Measurements from ENCODE around the gene GSTK1.

GSTK1 gene

DNA sequence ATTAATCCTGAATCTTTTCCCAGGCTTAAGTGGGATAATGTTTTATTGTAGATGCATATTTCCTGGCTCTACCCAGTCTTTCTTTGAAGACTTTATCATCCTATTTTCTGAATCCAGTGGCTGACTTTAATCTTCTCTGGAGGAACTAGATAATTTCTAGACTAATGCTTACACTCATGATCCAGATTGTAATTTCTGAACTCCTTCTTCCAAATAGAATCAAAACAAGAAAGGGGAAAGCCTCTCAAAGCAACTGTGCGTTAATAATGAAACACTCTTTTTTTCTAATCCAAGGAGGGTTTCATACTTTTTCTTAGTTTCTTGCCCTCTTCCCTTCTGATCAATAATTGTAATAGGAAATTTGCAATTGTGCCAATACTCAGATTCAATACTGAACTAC lies 8.0 kb downstream of the GSTK1 start:
- Histone ChIP-seq H3K36me3 (ENCODE audit: control insufficient read depth, insufficient read depth, low read length) (peaks cover 31% of the 10 kb centered on the region), H3K9me3 (ENCODE audit: control insufficient read depth, low read length) (no peaks in the 10 kb centered on the region), H3K27ac (ENCODE audit: low read depth, low read length, severe bottlenecking) (no peak overlapping the region), H3K4me3 (ENCODE audit: extremely low read depth, insufficient read depth, low read length, poor library complexity, severe bottlenecking) (no peak overlapping the region), H3K4me1 (ENCODE audit: control insufficient read depth, insufficient read depth, low read length, poor library complexity, severe bottlenecking) (no peaks in the 10 kb centered on the region)
- WGBS, 2 experiments (ENCODE audit: insufficient coverage in 2 of 2): 100% methylated on average over 1 of the region's 1 CpG

- H3K4me1 ChIP-seq (ENCODE audit: control insufficient read depth, insufficient read depth, low read length, poor library complexity, severe bottlenecking): no peaks in the 10 kb centered on the region
- no peaks in the 10 kb centered on the region for H3K9me3 ChIP-seq (ENCODE audit: control insufficient read depth, low read length)
- no peak overlapping the region for H3K4me3 ChIP-seq (ENCODE audit: extremely low read depth, insufficient read depth, low read length, poor library complexity, severe bottlenecking)
- no peak overlapping the region for H3K27ac ChIP-seq (ENCODE audit: low read depth, low read length, severe bottlenecking)
- H3K36me3 ChIP-seq (ENCODE audit: control insufficient read depth, insufficient read depth, low read length): peaks cover 20% of the 10 kb centered on the region
- WGBS, 2 experiments (ENCODE audit: insufficient coverage in 2 of 2): no CpG with 5 or more reads among the region's 2 CpGs
Measured at GRCh38 chr7:143272871-143273270, 9.6 kb downstream of the GSTK1 start.

- WGBS, 2 experiments (ENCODE audit: insufficient coverage in 2 of 2): 69 to 82% methylated on average over 4 to 5 of the region's 8 CpGs
- no peak overlapping the region for H3K4me3 ChIP-seq (ENCODE audit: extremely low read depth, insufficient read depth, low read length, poor library complexity, severe bottlenecking)
- H3K4me1 ChIP-seq (ENCODE audit: control insufficient read depth, insufficient read depth, low read length, poor library complexity, severe bottlenecking): peaks cover 10% of the 10 kb centered on the region
- H3K27ac ChIP-seq (ENCODE audit: low read depth, low read length, severe bottlenecking): peak overlapping the region; percentile 87
- no peaks in the 10 kb centered on the region for H3K9me3 ChIP-seq (ENCODE audit: control insufficient read depth, low read length)
- H3K36me3 ChIP-seq (ENCODE audit: control insufficient read depth, insufficient read depth, low read length): no peaks in the 10 kb centered on the region
Measured at GRCh38 chr7:143279186-143280098, 16.2 kb downstream of the GSTK1 start.

GRCh38 chr7:143280160-143280559 lies 16.9 kb downstream of the GSTK1 start:
- Histone ChIP-seq H3K27ac (ENCODE audit: low read depth, low read length, severe bottlenecking) (peak overlapping the region; percentile 87), H3K36me3 (ENCODE audit: control insufficient read depth, insufficient read depth, low read length) (no peaks in the 10 kb centered on the region), H3K9me3 (ENCODE audit: control insufficient read depth, low read length) (no peaks in the 10 kb centered on the region), H3K4me1 (ENCODE audit: control insufficient read depth, insufficient read depth, low read length, poor library complexity, severe bottlenecking) (peaks cover 11% of the 10 kb centered on the region), H3K4me3 (ENCODE audit: extremely low read depth, insufficient read depth, low read length, poor library complexity, severe bottlenecking) (no peak overlapping the region)
- WGBS, 2 experiments (ENCODE audit: insufficient coverage in 2 of 2): no CpG with 5 or more reads among the region's 1 CpG

DNA sequence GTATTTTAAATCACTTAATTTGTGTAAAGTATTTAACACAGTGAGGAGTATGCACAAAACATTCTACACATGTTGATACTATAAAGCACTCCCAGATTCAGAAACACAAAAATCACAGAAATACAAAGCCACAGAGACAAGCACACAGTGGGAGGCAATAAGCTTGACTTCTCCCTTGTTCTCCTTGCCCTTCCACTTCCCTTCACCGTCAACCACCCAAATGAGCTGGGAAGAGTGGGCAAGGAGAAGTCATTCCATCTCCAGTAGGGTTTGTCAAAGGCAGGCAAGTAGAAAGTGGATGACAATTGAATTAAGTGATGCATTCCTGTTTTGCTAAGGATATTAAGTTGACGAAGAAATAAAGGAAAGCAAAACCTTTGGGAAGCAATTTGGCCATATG lies 17.3 kb downstream of the GSTK1 start:
- Histone ChIP-seq H3K4me3 (ENCODE audit: extremely low read depth, insufficient read depth, low read length, poor library complexity, severe bottlenecking) (no peak overlapping the region), H3K9me3 (ENCODE audit: control insufficient read depth, low read length) (no peaks in the 10 kb centered on the region), H3K27ac (ENCODE audit: low read depth, low read length, severe bottlenecking) (no peak overlapping the region), H3K36me3 (ENCODE audit: control insufficient read depth, insufficient read depth, low read length) (no peaks in the 10 kb centered on the region), H3K4me1 (ENCODE audit: control insufficient read depth, insufficient read depth, low read length, poor library complexity, severe bottlenecking) (peaks cover 14% of the 10 kb centered on the region)
- WGBS, 2 experiments (ENCODE audit: insufficient coverage in 2 of 2): 86 to 100% methylated on average over 1 of the region's 2 CpGs

GRCh38 chr7:143281529-143281928 lies 18.3 kb downstream of the GSTK1 start:
- peaks cover 2% of the 10 kb centered on the region for H3K9me3 ChIP-seq (ENCODE audit: control insufficient read depth, low read length)
- H3K27ac ChIP-seq (ENCODE audit: low read depth, low read length, severe bottlenecking): no peak overlapping the region
- WGBS, 2 experiments (ENCODE audit: insufficient coverage in 2 of 2): 88 to 97% methylated on average over 2 of the region's 2 CpGs
- H3K4me3 ChIP-seq (ENCODE audit: extremely low read depth, insufficient read depth, low read length, poor library complexity, severe bottlenecking): no peak overlapping the region
- H3K4me1 ChIP-seq (ENCODE audit: control insufficient read depth, insufficient read depth, low read length, poor library complexity, severe bottlenecking): peaks cover 14% of the 10 kb centered on the region
- H3K36me3 ChIP-seq (ENCODE audit: control insufficient read depth, insufficient read depth, low read length): no peaks in the 10 kb centered on the region

GRCh38 chr7:143282124-143282523 lies 18.9 kb downstream of the GSTK1 start:
- peaks cover 14% of the 10 kb centered on the region for H3K4me1 ChIP-seq (ENCODE audit: control insufficient read depth, insufficient read depth, low read length, poor library complexity, severe bottlenecking)
- H3K27ac ChIP-seq (ENCODE audit: low read depth, low read length, severe bottlenecking): no peak overlapping the region
- peaks cover 6% of the 10 kb centered on the region for H3K9me3 ChIP-seq (ENCODE audit: control insufficient read depth, low read length)
- no peak overlapping the region for H3K4me3 ChIP-seq (ENCODE audit: extremely low read depth, insufficient read depth, low read length, poor library complexity, severe bottlenecking)
- H3K36me3 ChIP-seq (ENCODE audit: control insufficient read depth, insufficient read depth, low read length): no peaks in the 10 kb centered on the region
- WGBS, 2 experiments (ENCODE audit: insufficient coverage in 2 of 2): 93 to 100% methylated on average over 4 to 7 of the region's 8 CpGs

- peaks cover 14% of the 10 kb centered on the region for H3K4me1 ChIP-seq (ENCODE audit: control insufficient read depth, insufficient read depth, low read length, poor library complexity, severe bottlenecking)
- no peak overlapping the region for H3K27ac ChIP-seq (ENCODE audit: low read depth, low read length, severe bottlenecking)
- H3K36me3 ChIP-seq (ENCODE audit: control insufficient read depth, insufficient read depth, low read length): no peaks in the 10 kb centered on the region
- H3K9me3 ChIP-seq (ENCODE audit: control insufficient read depth, low read length): peaks cover 12% of the 10 kb centered on the region
- WGBS, 2 experiments (ENCODE audit: insufficient coverage in 2 of 2): 75 to 100% methylated on average over 1 to 4 of the region's 4 CpGs
- no peak overlapping the region for H3K4me3 ChIP-seq (ENCODE audit: extremely low read depth, insufficient read depth, low read length, poor library complexity, severe bottlenecking)
Measured at GRCh38 chr7:143283381-143283780, 20.1 kb downstream of the GSTK1 start.

DNA sequence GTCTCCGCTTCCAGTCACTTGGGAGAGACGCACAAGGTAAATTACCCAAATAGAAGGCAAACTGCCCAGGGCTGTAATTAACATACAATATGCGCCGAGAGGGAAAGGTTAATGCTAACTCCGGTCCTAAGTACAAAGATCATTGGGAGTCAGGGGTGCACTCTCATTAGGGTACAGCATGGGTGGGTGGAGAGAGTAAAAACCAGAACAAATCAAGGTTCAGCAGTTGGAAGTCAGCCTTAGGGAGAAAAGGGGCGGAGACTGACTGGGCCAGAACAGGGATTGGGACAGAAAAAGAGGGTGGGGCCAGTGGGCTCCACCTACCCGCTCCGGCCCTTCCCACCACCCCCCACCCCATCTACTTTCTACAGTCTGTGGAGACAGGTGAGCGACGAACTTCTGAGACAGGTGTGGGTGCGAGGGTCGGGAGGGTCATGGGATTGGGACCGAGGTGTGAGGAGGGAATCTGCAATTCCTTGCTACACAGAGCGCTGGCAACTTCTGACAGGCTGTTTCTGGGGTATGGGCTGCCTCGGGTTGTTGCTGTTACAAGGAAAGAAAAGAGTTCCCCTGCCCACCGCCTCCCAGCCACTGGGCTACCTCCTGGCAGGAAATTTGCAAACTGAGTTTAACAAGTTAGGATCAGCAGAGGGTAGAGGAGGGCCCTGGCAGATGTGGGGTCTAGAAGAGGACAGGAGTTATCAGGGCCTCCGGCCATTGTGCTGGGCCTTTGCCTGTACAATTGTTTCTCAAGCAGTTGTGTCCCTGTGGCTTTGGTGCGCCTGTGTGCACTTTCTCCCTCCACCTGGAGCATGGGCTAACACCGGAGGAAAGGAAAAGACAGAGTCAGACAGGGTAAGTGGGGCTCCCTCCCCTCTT lies 21.6 kb downstream of the GSTK1 start, which contains the start of gene TMEM139:
Gene TMEM139 (plus strand): TSS at position 368 of the 879 bp plus-strand sequence. CDS start 1,000 bp downstream, outside the sequence.
- H3K4me3 ChIP-seq (ENCODE audit: extremely low read depth, insufficient read depth, low read length, poor library complexity, severe bottlenecking): no peak within 1 kb of the TSS
- no peak within 1 kb of the TSS for H3K27ac ChIP-seq (ENCODE audit: low read depth, low read length, severe bottlenecking)
- peaks cover under 1% of the 10 kb centered on the region for H3K36me3 ChIP-seq (ENCODE audit: control insufficient read depth, insufficient read depth, low read length)
- peaks cover 13% of the 10 kb centered on the region for H3K4me1 ChIP-seq (ENCODE audit: control insufficient read depth, insufficient read depth, low read length, poor library complexity, severe bottlenecking)
- 75 to 82% methylated on average over 9 to 10 of the region's 19 CpGs for WGBS, 2 experiments (ENCODE audit: insufficient coverage in 2 of 2)
- peaks cover 12% of the 10 kb centered on the region for H3K9me3 ChIP-seq (ENCODE audit: control insufficient read depth, low read length)

GRCh38 chr7:143285470-143285778 lies 22.2 kb downstream of the GSTK1 start:
- H3K9me3 ChIP-seq (ENCODE audit: control insufficient read depth, low read length): peaks cover 12% of the 10 kb centered on the region
- WGBS, 2 experiments (ENCODE audit: insufficient coverage in 2 of 2): 91 to 93% methylated on average over 2 of the region's 3 CpGs
- H3K4me1 ChIP-seq (ENCODE audit: control insufficient read depth, insufficient read depth, low read length, poor library complexity, severe bottlenecking): peaks cover 10% of the 10 kb centered on the region
- no peak overlapping the region for H3K27ac ChIP-seq (ENCODE audit: low read depth, low read length, severe bottlenecking)
- peaks cover 6% of the 10 kb centered on the region for H3K36me3 ChIP-seq (ENCODE audit: control insufficient read depth, insufficient read depth, low read length)
- H3K4me3 ChIP-seq (ENCODE audit: extremely low read depth, insufficient read depth, low read length, poor library complexity, severe bottlenecking): no peak overlapping the region

Measured in mesodermal cell (in vitro differentiated cells).